GM23338 (cell line): ENCODE data around the gene OST4. TPM values are rescaled to one million over a fixed set of nuclear protein-coding genes. Genes with fewer than 3 reads are reported as not detected.

Experiments
- ATAC-seq: fragments of 200-7000 bp; cut with Tn5 transposase; 3 replicates; pipeline ENCODE4 v1.9.1; 2020
- DNase-seq: peaks from one replicate; pipeline ENCODE4 v3.0.0-alpha.2; 2015; ENCODE audit warnings: low spot score
- H2AFZ ChIP-seq: fragments of 200-600 bp; sonication (generic); 2 replicates; pipeline ENCODE4 v1.8.0; 2016; ENCODE audit warnings: antibody characterized with exemption, mild to moderate bottlenecking, moderate library complexity
- H3F3A ChIP-seq: fragments of 200-600 bp; sonication (generic); replicated peaks from 2 replicates; pipeline ENCODE4 v1.8.0; 2017; ENCODE audit warnings: antibody characterized with exemption, mixed run types, low read depth
- H3K27ac ChIP-seq: fragments of 200-600 bp; sonication (generic); 2 replicates; pipeline ENCODE4 v1.6.1; 2016; ENCODE audit warnings: low read depth
- H3K27me3 ChIP-seq: fragments of 200-600 bp; sonication (generic); 2 replicates; pipeline ENCODE4 v1.8.0; 2016; ENCODE audit warnings: mild to moderate bottlenecking, mixed run types, moderate library complexity; ENCODE audit not compliant: insufficient read depth
- H3K36me3 ChIP-seq: fragments of 200-600 bp; sonication (generic); 2 replicates; pipeline ENCODE4 v1.8.0; 2016; ENCODE audit warnings: mild to moderate bottlenecking; ENCODE audit not compliant: insufficient read depth
- H3K4me1 ChIP-seq: fragments of 200-600 bp; sonication (generic); 2 replicates; pipeline ENCODE4 v1.8.0; 2016; ENCODE audit warnings: mild to moderate bottlenecking, moderate library complexity; ENCODE audit not compliant: insufficient read depth
- H3K4me2 ChIP-seq: fragments of 200-600 bp; sonication (generic); 2 replicates; pipeline ENCODE4 v1.7.1; 2017; ENCODE audit warnings: mixed run types
- H3K4me3 ChIP-seq: fragments of 200-600 bp; sonication (generic); 2 replicates; pipeline ENCODE4 v1.6.1; 2016; ENCODE audit warnings: mixed run types
- H3K79me2 ChIP-seq: fragments of 200-600 bp; sonication (generic); replicated peaks from 2 replicates; pipeline ENCODE4 v1.8.0; 2017; ENCODE audit warnings: mild to moderate bottlenecking; ENCODE audit not compliant: insufficient read depth
- H3K9me2 ChIP-seq: fragments of 200-600 bp; sonication (generic); 2 replicates; pipeline ENCODE4 v1.8.0; 2017; ENCODE audit not compliant: insufficient read depth
- H4K20me1 ChIP-seq: fragments of 200-600 bp; sonication (generic); replicated peaks from 2 replicates; pipeline ENCODE4 v1.8.0; 2017; ENCODE audit warnings: mild to moderate bottlenecking; ENCODE audit not compliant: insufficient read depth
- H3K27ac Mint-ChIP-seq: 2 replicates; pipeline ENCODE4 v1.8.0; 2020; ENCODE audit warnings: inconsistent platforms, mild to moderate bottlenecking, moderate library complexity, mixed read lengths
- H3K27me3 Mint-ChIP-seq: 3 replicates; pipeline ENCODE4 v1.8.0; 2022; ENCODE audit warnings: low read depth, mild to moderate bottlenecking, moderate library complexity, mixed read lengths, inconsistent platforms; ENCODE audit not compliant: insufficient read depth, poor library complexity
- H3K36me3 Mint-ChIP-seq: 3 replicates; pipeline ENCODE4 v1.8.0; 2021; ENCODE audit warnings: low read depth, mild to moderate bottlenecking, inconsistent platforms, moderate library complexity, mixed read lengths
- H3K4me1 Mint-ChIP-seq: 3 replicates; pipeline ENCODE4 v1.8.0; 2020; ENCODE audit warnings: mild to moderate bottlenecking, inconsistent platforms, mixed read lengths
- H3K4me3 Mint-ChIP-seq: 3 replicates; pipeline ENCODE4 v1.8.0; 2021; ENCODE audit warnings: moderate library complexity, mild to moderate bottlenecking, inconsistent platforms, mixed read lengths
- H3K9me3 Mint-ChIP-seq: 3 replicates; pipeline ENCODE4 v1.8.0; 2020; ENCODE audit warnings: moderate library complexity, mild to moderate bottlenecking, inconsistent platforms, mixed read lengths
- ETS1 ChIP-seq: IDR thresholded peaks from 2 replicates; pipeline ENCODE4 v1.6.1; 2016; ENCODE audit warnings: antibody characterized with exemption
- EZH2 ChIP-seq: fragments of 200-600 bp; sonication (generic); IDR thresholded peaks from one replicate; pipeline ENCODE4 v1.8.0; 2017; ENCODE audit warnings: antibody characterized with exemption, mild to moderate bottlenecking, low read depth; ENCODE audit not compliant: unreplicated experiment
- EZH2phosphoT487 ChIP-seq: fragments of 200-600 bp; sonication (generic); IDR thresholded peaks from one replicate; pipeline ENCODE4 v1.8.1; 2018; ENCODE audit warnings: antibody characterized with exemption; ENCODE audit not compliant: unreplicated experiment
- JUNB ChIP-seq: IDR thresholded peaks from one replicate; pipeline ENCODE4 v1.6.1; 2016; ENCODE audit warnings: antibody characterized with exemption; ENCODE audit not compliant: unreplicated experiment
- NANOG ChIP-seq: IDR thresholded peaks from 2 replicates; pipeline ENCODE4 v1.6.1; 2016; ENCODE audit warnings: antibody characterized with exemption, borderline replicate concordance
- POLR2AphosphoS5 ChIP-seq: IDR thresholded peaks from 2 replicates; pipeline ENCODE4 v1.6.1; 2016; ENCODE audit warnings: antibody characterized with exemption, low read depth
- REST ChIP-seq: IDR thresholded peaks from one replicate; pipeline ENCODE4 v1.6.1; 2018; ENCODE audit warnings: antibody characterized with exemption; ENCODE audit not compliant: unreplicated experiment
- STAT1 ChIP-seq: IDR thresholded peaks from one replicate; pipeline ENCODE4 v1.6.1; 2016; ENCODE audit warnings: antibody characterized with exemption; ENCODE audit not compliant: unreplicated experiment
- ZNF114 ChIP-seq: fragments of 250-450 bp; sonication (Bioruptor Pico); IDR thresholded peaks from 2 replicates; pipeline ENCODE4 v1.5.0; 2020; ENCODE audit warnings: mild to moderate bottlenecking, moderate library complexity
- polyA plus RNA-seq: library from polyadenylated mRNA; unstranded; fragments of >200 nt; fragmentation: Nextera tagmentation; extraction: Ambion mirVana; gene quantifications from 2 replicates; pipeline ENCODE4 v1.2.1, GENCODE V29; 2016
- total RNA-seq: library from RNA; depleted of rRNA; stranded (reverse); fragments of >200 nt; shearing (Covaris generic); gene quantifications from 2 replicates; pipeline ENCODE4 v1.2.3, GENCODE V29; 2014

OST4 gene
- total and polyA plus RNA-seq, 2 experiments from 2014 or later, result 226 to 568 TPM

- Mint-ChIP-seq H3K4me1 (peaks cover 46% of the 10 kb centered on the region), H3K9me3 (no peaks in the 10 kb centered on the region; the same call in 2 of the 3 replicates), H3K27ac (no peak overlapping the region), H3K36me3 (no peaks in the 10 kb centered on the region), H3K27me3 (peaks cover 27% of the 10 kb centered on the region), H3K4me3 (no peak overlapping the region)
- Histone ChIP-seq H3K36me3 (no peaks in the 10 kb centered on the region), H3K27me3 (peaks cover 16% of the 10 kb centered on the region), H2AFZ (no peak overlapping the region), H3K4me1 (peaks cover 15% of the 10 kb centered on the region), H4K20me1 (no peaks in the 10 kb centered on the region), H3K79me2 (no peaks in the 10 kb centered on the region), H3F3A (peaks cover 8% of the 10 kb centered on the region; the same call in 1 of the 2 replicates), H3K4me2 (no peak overlapping the region), H3K27ac (no peak overlapping the region), H3K4me3 (no peak overlapping the region), H3K9me2 (no peaks in the 10 kb centered on the region)
- ATAC-seq (no peak), DNase-seq (no peak)
- TF ChIP-seq ETS1, result no peak
- TF ChIP-seq JUNB, result no peak
- no peak for TF ChIP-seq POLR2AphosphoS5
- no peak for TF ChIP-seq EZH2phosphoT487
These were observed 11.4 kb upstream of the OST4 start for GRCh38 chr2:27082773-27083409.

- peaks cover 11% of the 10 kb centered on the region for H3K4me1 ChIP-seq
- H3K79me2 ChIP-seq, result no peaks in the 10 kb centered on the region
- H3K27ac ChIP-seq, result no peak overlapping the region
- H3K4me3 ChIP-seq, result no peak overlapping the region
- peaks cover 11% of the 10 kb centered on the region for H3K27me3 ChIP-seq
- Mint-ChIP-seq H3K36me3 (no peaks in the 10 kb centered on the region), H3K4me3 (no peak overlapping the region), H3K4me1 (peaks cover 40% of the 10 kb centered on the region), H3K9me3 (no peaks in the 10 kb centered on the region; the same call in 2 of the 3 replicates), H3K27ac (no peak overlapping the region), H3K27me3 (peaks cover 29% of the 10 kb centered on the region)
- H2AFZ ChIP-seq, result no peak overlapping the region
- DNase-seq (no peak), ATAC-seq (no peak)
- no peaks in the 10 kb centered on the region for H3K36me3 ChIP-seq
- H3K9me2 ChIP-seq, result no peaks in the 10 kb centered on the region
- H3K4me2 ChIP-seq, result peak overlapping the region; percentile 61; the same call in 1 of the 2 replicates
- 0 out of 2 replicates have a peak, but pooled peaks cover 5% of the 10 kb centered on the region for H3F3A ChIP-seq
- H4K20me1 ChIP-seq, result no peaks in the 10 kb centered on the region
- TF ChIP-seq POLR2AphosphoS5, result no peak
- no peak for TF ChIP-seq NANOG
- TF ChIP-seq EZH2, result no peak
- TF ChIP-seq REST, result no peak
- no peak for TF ChIP-seq ETS1
- no peak for TF ChIP-seq ZNF114 (CRISPR knock-in tag)
- no peak for TF ChIP-seq EZH2phosphoT487
- TF ChIP-seq STAT1, result no peak
- no peak for TF ChIP-seq JUNB
These were observed 10.7 kb upstream of the OST4 start for GRCh38 chr2:27081984-27082772.
